Measurements from ENCODE around the gene LTBP3. TPM values are rescaled to one million over a fixed set of nuclear protein-coding genes. Genes with fewer than 3 reads are reported as not detected.

The LTBP3 gene
- polyA plus RNA-seq, 1 of the 3 experiments (the other 2 are of a cell fraction): 167 TPM

- H3K4me1 ChIP-seq (ENCODE audit: control insufficient read depth in 1 of 2, insufficient read depth in 2 of 2, low read depth in 1 of 2, low read length in 1 of 2): peaks cover 19 to 24% of the 10 kb centered on the region in 2 experiments; a peak in 2 of 4 replicates
- H3K9ac ChIP-seq: no peak overlapping the region
- H3K27me3 ChIP-seq (ENCODE audit: insufficient read depth): no peaks in the 10 kb centered on the region
- H3K4me2 ChIP-seq: no peak overlapping the region
- no peaks in the 10 kb centered on the region for H3K9me3 ChIP-seq
- H3K79me2 ChIP-seq (ENCODE audit: insufficient read depth): peaks cover 32% of the 10 kb centered on the region
- no peak overlapping the region for H3K27ac ChIP-seq (ENCODE audit: low read depth in 2 of 2, low read length in 1 of 2)
- CTCF ChIA-PET: interaction anchor here (13.3 kb wide), 1 partner anchor 11 kb away, joined by 216 read pairs; the partner anchor contains the start of gene KCNK7
- no peak for DNase-seq
- H2AFZ ChIP-seq (ENCODE audit: low read depth): no peak overlapping the region
- POLR2A ChIA-PET: no interaction called here
- no peak for TF ChIP-seq YY1 (IDR thresholded peaks at IDR 0.05; ENCODE audit: low read depth)
- TF ChIP-seq SIN3A (IDR thresholded peaks at IDR 0.05; ENCODE audit: borderline replicate concordance, low read depth, low read length): no peak
- TF ChIP-seq CTCF (IDR thresholded peaks at IDR 0.05): no peak
- no peak for TF ChIP-seq REST (IDR thresholded peaks at IDR 0.05; ENCODE audit: low read depth, low read length)
- TF ChIP-seq MAX (IDR thresholded peaks at IDR 0.05; ENCODE audit: low read depth): no peak
- no peak for TF ChIP-seq EP300 (IDR thresholded peaks at IDR 0.05; ENCODE audit: borderline replicate concordance in 1 of 2, low read depth in 1 of 2, low read length in 1 of 2)
- TF ChIP-seq TCF12 (IDR thresholded peaks at IDR 0.05): no peak
- TF ChIP-seq RCOR1 (IDR thresholded peaks at IDR 0.05; ENCODE audit: low read length): no peak
- no peak for TF ChIP-seq TEAD4 (IDR thresholded peaks at IDR 0.05; ENCODE audit: borderline replicate concordance, insufficient read depth)
- no peak for TF ChIP-seq FOXM1 (IDR thresholded peaks at IDR 0.05; ENCODE audit: low read depth)
- TF ChIP-seq RFX5 (IDR thresholded peaks at IDR 0.05; ENCODE audit: low read length): no peak
- TF ChIP-seq RXRA (IDR thresholded peaks at IDR 0.05; ENCODE audit: borderline replicate concordance, low read depth): no peak
- no peak for TF ChIP-seq USF1 (IDR thresholded peaks at IDR 0.05; ENCODE audit: borderline replicate concordance, low read depth)
- peaks cover 12% of the 10 kb centered on the region; the same call in 1 of the 2 replicates for H4K20me1 ChIP-seq (ENCODE audit: insufficient read depth)
- peaks cover 13 to 42% of the 10 kb centered on the region in 2 experiments for H3K36me3 ChIP-seq (replicated peaks in 1 of 2; ENCODE audit: control insufficient read depth in 1 of 2, insufficient read depth in 2 of 2, low read length in 1 of 2)
- peaks cover 26% of the 10 kb centered on the region for H3F3A ChIP-seq (replicated peaks; ENCODE audit: insufficient read depth)
- H3K4me3 ChIP-seq (ENCODE audit: low read depth in 2 of 2, low read length in 1 of 2): no peak overlapping the region
- WGBS (ENCODE audit: low lambda C conversion rate): 93% methylated on average over 2 of the region's 19 CpGs
- H3K9me2 ChIP-seq: no peaks in the 10 kb centered on the region
Measured at GRCh38 chr11:65580031-65580692, 22.0 kb upstream of the LTBP3 start.
